Suprapubic skin (tissue), 4 donors: ENCODE results near the gene BCAM.

Source experiments
- CTCF ChIP-seq, 2 donors: fragments of 200-600 bp in 1 of 2; fragments of 450-650 bp in 1 of 2; sonication (generic) in 1 of 2; IDR thresholded peaks; one replicate each; pipeline ENCODE4 v1.5.1; 2016 to 2019; ENCODE audit warnings: antibody characterized with exemption in 2 of 2, mild to moderate bottlenecking in 1 of 2, moderate library complexity in 1 of 2
- EP300 ChIP-seq: sonication (generic); formaldehyde crosslinking; IDR thresholded peaks from one replicate; pipeline ENCODE4 v1.6.1; 2017; ENCODE audit warnings: antibody characterized with exemption
- POLR2A ChIP-seq, 2 donors: fragments of 450-650 bp; IDR thresholded peaks; one replicate each; pipeline ENCODE4 v1.6.1; 2017; ENCODE audit warnings: antibody characterized with exemption in 2 of 2, mild to moderate bottlenecking in 2 of 2, moderate library complexity in 2 of 2
- POLR2AphosphoS5 ChIP-seq, 3 donors: sonication (generic); formaldehyde crosslinking; IDR thresholded peaks; one replicate each; pipeline ENCODE4 v1.6.1; 2017; ENCODE audit warnings: antibody characterized with exemption in 3 of 3

DNA sequence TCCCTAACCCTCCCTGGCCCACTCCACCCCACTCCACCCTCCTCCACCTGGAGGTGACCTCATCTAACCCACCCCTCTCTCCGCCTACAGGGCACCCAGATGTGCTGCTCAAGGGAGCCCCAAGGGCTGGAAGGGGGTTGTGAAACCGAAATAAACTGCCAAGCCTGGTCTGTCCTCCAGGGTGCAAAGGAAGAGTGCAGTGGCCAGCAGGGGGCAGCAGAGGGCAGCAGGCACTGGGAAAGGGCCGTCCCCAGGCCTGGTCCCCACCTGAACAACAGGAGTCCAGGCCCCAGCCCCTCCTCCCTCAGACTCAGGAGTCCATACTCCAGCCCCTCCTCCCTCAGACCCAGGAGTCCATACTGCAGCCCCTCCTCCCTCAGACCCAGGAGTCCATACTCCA is 8.4 kb upstream of the BCAM start:
- TF ChIP-seq POLR2A (IDR thresholded peaks at IDR 0.05) (no peak), POLR2AphosphoS5 (IDR thresholded peaks at IDR 0.05) (no peak), CTCF (IDR thresholded peaks at IDR 0.05) (peak; percentile 94 to 95), EP300 (no peak)
